IPS-20b (cell line): ENCODE measurements around the gene ZBTB6.
"Not testable (repeated sequence)": the region's sequence is repeated elsewhere in the genome, so short reads cannot be mapped to it uniquely, and the experiment has no call there.

ENCODE experiments used
- H3K27ac ChIP-seq: one replicate; pipeline ENCODE4 v1.5.1; 2013; ENCODE audit warnings: low read length
- H3K27me3 ChIP-seq: 2 replicates; pipeline ENCODE4 v1.6.1; 2013; ENCODE audit warnings: mild to moderate bottlenecking, low read length, inconsistent platforms; ENCODE audit not compliant: insufficient read depth
- H3K36me3 ChIP-seq: 2 replicates; pipeline ENCODE4 v1.6.1; 2013; ENCODE audit warnings: low read depth, mild to moderate bottlenecking, inconsistent platforms, low read length, moderate library complexity; ENCODE audit not compliant: insufficient read depth
- H3K4me1 ChIP-seq: 2 replicates; pipeline ENCODE4 v1.6.1; 2013; ENCODE audit warnings: mild to moderate bottlenecking, control low read depth, inconsistent platforms, low read length, moderate library complexity; ENCODE audit not compliant: insufficient read depth
- H3K4me3 ChIP-seq: 2 replicates; pipeline ENCODE4 v1.5.1; 2013; ENCODE audit warnings: mild to moderate bottlenecking, low read length, inconsistent platforms
- H3K9ac ChIP-seq: 2 replicates; pipeline ENCODE4 v1.6.1; 2013; ENCODE audit warnings: low read depth, mild to moderate bottlenecking, inconsistent platforms, low read length, moderate library complexity
- H3K9me3 ChIP-seq: 2 replicates; pipeline ENCODE4 v1.6.1; 2013; ENCODE audit warnings: mild to moderate bottlenecking, low read depth, low read length, inconsistent platforms; ENCODE audit not compliant: insufficient read depth

Gene ZBTB6

DNA sequence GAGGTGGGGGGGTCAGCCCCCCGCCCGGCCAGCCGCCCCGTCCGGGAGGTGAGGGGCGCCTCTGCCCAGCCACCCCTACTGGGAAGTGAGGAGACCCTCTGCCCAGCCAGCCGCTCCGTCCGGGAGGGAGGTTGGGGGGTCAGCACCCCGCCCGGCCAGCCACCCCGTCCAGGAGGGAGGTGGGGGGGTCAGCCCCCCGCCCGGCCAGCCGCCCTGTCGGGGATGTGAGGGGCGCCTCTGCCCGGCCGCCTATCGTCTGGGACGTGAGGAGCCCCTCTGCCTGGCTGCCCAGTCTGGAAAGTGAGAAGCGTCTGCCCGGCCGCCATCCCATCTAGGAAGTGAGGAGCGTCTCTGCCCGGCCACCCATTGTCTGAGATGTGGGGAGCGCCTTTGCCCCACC lies 45.8 kb downstream of the ZBTB6 start:
- peaks cover 46% of the 10 kb centered on the region for H3K36me3 ChIP-seq
- not testable (repeated sequence) for H3K9ac ChIP-seq, H3K4me1 ChIP-seq, H3K27ac ChIP-seq, H3K4me3 ChIP-seq, H3K9me3 ChIP-seq, H3K27me3 ChIP-seq

DNA sequence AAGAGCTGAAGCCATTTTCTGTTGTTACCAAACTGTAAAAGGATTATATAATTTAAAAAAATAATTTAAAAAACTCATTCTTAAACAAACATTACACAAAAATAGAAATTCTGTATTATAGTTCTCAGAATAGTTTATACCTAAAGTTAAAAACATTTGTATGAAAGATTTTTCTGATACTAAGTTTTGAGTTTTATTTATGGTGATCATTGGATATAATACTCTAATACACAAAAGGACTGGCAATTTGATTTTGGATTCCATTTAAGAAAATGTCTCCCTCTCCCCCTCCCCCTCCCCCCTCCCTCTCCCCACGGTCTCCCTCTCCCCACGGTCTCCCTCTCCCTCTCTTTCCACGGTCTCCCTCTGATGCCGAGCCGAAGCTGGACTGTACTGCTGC lies 47.0 kb downstream of the ZBTB6 start:
- Histone ChIP-seq H3K9me3 (no peaks in the 10 kb centered on the region), H3K27me3 (no peaks in the 10 kb centered on the region), H3K4me1 (no peaks in the 10 kb centered on the region), H3K27ac (no peak overlapping the region), H3K9ac (no peak overlapping the region), H3K36me3 (peaks cover 46% of the 10 kb centered on the region), H3K4me3 (no peak overlapping the region)

DNA sequence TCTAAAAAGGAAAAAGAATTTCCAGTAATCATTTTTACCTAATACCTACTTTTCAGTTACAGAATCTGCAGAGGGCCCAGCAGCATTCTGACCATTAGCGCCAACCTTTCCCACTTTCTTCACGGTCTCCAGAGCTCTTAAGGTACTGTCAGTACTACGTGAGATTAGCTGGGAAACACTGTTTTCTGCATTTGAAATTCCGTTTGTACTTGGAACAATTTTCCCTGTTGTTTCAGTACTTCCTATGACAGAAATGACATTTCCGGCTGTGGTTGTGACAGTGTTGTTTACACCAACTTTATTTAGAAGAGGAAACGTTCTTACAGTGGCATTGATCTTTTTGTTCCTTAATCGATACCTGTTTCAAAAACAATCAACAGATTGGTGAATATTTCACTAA lies 47.8 kb downstream of the ZBTB6 start:
- Histone ChIP-seq H3K9me3 (no peaks in the 10 kb centered on the region), H3K36me3 (peaks cover 49% of the 10 kb centered on the region), H3K4me3 (no peak overlapping the region), H3K27me3 (no peaks in the 10 kb centered on the region), H3K9ac (no peak overlapping the region), H3K4me1 (no peaks in the 10 kb centered on the region), H3K27ac (no peak overlapping the region)

DNA sequence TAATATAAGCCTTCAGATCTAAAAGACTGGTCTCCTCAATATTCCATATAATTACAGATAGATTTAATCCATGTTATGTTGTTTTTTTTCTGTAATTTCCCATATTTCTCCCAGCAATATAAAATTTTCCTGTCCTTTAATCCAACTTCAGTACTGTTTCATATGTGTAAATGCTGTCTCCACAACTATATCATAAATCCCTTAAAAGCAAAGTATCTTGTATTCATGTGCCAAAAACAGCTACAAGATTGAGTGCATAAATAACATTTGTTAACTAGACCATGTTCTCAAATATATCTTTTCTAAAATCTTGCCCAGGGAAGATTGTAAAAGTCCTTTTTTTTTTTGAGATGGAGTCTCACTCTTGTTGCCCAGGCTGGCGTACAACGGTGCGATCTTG lies 49.7 kb downstream of the ZBTB6 start:
- peaks cover 58% of the 10 kb centered on the region for H3K36me3 ChIP-seq
- H3K27ac ChIP-seq, result no peak overlapping the region

DNA sequence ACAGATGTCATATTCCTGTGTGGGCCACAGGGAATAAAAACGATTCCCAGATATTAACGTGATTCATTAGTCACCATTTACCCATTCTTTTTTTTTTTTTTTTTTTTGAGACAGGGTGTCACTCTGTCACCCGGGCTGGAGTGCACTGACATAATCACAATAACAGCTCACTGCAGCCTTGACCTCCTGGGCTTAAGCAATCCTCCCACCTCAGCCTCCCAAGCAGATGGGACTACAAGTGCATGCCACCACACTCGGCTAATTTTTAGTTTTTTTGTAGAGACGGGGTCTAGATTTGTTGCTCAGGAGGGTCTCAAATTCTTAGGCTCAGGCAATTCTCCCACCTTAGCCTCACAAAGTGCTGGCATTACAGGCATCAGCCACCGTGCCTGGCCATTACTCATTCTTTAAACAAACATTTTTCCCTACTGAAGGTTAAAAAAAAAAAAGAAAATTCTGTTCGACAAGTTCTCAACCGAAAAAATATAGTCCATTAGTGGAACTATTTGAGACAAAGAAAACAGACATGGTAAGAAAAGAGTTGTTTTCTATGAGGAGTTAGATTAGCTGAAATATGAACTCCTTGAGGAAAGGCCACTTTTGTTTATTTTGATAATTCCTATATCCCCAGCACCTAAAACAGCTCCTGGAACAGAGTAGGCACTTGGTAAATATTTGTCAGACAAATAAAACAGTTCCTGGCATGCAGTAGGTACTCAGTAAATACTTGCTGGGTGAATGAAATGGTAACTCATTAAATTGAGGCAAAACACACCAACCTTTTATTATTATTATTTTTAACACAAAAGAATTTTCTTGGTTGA lies 52.6 kb downstream of the ZBTB6 start:
- Histone ChIP-seq H3K27me3 (no peaks in the 10 kb centered on the region), H3K27ac (no peak overlapping the region), H3K9me3 (no peaks in the 10 kb centered on the region), H3K4me1 (no peaks in the 10 kb centered on the region), H3K4me3 (no peak overlapping the region), H3K36me3 (peaks cover 82% of the 10 kb centered on the region), H3K9ac (no peak overlapping the region)

More for the DNA sequence above, 49.7 kb downstream of the ZBTB6 start:
- no peaks in the 10 kb centered on the region for H3K9me3 ChIP-seq
- no peak overlapping the region for H3K9ac ChIP-seq
- H3K27me3 ChIP-seq, result no peaks in the 10 kb centered on the region
- H3K4me1 ChIP-seq, result no peaks in the 10 kb centered on the region
- no peak overlapping the region for H3K4me3 ChIP-seq
